Globus pallidus (tissue), 1 donor: ENCODE measurements around the gene MYL3.

Experiments
- DNase-seq: peaks from one replicate; pipeline ENCODE4 v3.0.0-alpha.2; 2015; ENCODE audit warnings: low spot score

MYL3 gene

DNA sequence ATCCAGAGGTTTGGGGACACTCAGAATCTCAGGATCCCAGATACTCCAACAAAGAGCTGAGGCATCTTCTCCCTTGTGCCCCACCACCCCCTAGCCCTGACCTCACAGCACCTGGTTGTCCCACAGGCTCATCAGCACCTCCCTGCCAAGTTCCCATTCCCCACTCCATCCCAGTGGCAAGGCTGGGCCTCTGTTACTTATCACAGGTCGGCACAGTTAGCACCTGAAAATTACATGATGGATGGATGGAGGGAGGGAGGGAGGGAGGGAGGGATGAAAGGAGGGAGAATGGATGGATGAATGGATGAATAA lies 12.8 kb downstream of the MYL3 start:
- DNase-seq, result no peak

- DNase-seq, result no peak
Measured at GRCh38 chr3:46849686-46850467, 13.4 kb downstream of the MYL3 start.

DNA sequence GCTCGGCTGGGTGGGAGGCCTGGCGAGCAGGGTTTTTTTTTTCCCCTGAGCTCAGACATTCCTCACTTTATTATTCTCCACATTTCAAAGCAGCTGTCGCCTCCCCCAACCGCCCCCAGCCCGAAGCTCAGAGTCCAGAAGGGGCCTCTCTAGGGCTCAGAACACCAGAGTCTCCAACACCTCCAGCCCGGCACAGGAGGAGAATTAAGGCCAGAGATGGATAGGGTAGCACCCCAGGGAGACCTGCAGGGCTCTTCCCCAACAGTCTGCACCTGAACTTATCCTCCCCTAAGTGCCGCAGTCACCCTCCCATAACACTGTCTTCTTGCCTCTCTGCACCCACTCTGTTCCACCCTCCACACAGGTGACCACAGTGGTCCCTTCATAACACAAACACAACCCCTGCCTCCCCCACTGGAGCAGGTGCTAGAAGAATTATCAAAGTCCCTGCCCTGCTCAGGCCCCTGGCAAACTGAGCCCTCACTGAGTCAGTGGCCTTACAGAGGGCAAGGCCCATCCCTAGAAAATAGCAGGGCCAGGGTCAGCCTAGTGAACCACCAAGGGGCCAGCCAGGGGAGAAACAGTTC lies 14.1 kb downstream of the MYL3 start:
- no peak for DNase-seq

DNA sequence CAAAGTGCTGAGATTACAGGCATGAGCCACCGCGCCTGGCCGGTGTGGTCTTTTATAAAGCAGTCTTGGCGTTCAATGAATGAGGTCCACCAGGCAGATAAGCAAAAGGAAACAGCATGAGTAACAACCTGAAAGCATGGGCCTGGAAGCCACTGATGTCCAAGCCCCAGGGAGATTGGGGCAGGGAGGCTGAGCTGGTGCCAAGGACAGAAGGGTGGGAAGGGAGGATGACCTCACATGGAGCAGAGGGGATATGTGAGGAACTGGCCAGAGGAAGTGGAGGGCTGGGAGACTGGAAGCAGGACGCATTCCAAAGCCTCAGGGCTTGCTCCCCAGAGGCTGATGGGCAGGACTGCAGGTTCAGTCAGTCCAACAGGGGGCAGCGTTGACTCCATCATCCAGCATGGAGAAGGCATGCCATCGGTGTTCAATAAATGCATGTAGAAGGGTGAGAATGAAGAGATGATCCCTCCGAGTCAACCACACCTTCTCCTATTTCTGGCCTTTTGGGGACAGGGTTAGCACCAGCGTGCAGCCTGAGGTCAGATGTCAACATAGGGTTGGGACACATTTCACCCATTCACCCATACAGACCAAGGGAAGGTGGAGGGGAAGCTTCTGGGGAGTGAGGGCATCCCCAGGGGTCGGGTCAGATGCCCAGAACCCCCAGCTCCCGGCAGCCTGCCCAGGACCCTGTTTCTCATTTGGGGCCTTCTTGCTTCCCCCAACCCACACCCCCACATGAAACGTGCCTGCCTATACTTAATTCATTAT lies 14.8 kb downstream of the MYL3 start:
- DNase-seq, result no peak

GRCh38 chr3:46847744-46848143 lies 15.5 kb downstream of the MYL3 start:
- no peak for DNase-seq

- no peak for DNase-seq
Measured at GRCh38 chr3:46846624-46847542, 16.4 kb downstream of the MYL3 start.

DNA sequence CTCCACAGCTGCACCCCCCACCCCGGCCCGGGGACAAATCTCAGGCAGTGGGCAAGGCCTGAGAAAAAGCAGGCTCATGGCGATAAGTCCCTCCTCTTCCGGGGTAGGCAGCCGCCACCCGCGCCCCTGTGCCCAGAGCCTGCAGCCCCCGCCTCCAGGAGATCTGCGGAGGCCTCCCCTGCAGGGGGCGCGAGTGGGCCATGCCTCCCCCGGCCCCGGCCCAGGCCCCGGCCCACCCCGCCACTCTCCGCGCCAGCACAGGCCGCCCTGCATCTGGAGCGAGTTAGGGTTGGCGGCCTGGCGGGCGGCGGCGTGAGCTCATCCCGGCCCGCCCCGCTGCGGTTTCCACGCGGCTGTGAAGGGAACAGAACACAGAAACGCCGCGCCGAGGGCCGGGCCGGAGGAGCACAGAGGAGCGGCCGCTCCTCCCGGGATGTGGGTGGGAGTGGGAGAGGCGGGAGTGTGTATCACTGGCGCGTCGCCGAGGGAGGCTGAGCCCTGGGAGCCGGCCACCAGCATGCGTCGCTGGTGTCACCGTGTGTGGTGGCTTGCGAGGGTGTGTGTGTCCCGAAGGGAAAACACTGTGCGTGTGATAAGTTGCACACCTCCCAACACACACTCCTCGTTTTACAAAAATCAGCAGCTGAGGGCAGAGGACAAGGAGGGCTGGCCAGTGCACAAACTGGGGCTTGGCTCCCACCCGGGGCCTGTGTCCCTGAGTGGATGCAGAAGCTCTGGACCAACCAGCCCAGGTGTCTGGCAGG lies 17.2 kb downstream of the MYL3 start:
- DNase-seq, result peak; percentile 70

- no peak for DNase-seq
Measured at GRCh38 chr3:46845397-46845859, 17.8 kb downstream of the MYL3 start.

DNA sequence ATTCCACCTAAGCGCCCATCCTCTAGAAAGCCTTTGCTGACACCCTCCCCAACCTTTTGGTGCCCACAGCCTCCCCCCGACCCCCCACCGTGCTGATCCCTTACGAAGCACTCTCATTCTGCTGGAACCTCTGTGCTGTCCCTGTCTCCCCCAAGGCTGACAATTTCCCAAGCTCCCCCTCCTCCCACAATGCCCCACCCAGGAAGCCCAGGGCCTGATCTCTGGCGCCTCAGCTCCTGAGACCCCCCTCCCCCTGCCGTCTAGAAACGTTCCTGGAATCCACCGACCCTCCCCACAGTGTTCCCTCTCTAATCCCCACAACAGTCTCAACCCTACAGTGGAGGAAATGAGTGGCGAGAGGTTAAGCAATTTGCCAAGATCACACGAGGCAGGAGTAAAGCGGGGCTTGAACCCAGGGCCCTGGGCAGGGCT lies 18.3 kb downstream of the MYL3 start:
- DNase-seq, result no peak

GRCh38 chr3:46844397-46844796 lies 18.8 kb downstream of the MYL3 start:
- DNase-seq, result no peak

DNA sequence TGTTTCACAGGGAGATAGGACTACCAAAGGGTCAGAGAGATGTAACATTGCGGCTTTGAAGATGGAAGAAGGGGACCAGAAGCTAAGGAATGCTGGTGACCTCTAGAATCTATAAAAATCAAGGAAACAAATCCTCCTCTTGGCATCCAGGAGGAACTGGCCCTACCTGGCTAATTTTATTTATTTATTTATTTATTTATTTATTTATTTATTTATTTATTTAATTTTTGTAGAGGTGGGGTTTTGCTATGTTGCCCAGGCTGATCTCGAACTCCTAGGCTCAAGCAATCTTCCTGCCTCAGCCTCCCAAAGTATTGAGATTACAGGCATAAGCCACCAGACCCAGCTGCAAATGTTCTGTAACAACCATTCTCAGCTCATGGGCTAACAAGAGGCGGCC lies 19.7 kb downstream of the MYL3 start:
- DNase-seq, result no peak

- DNase-seq, result no peak
Measured at GRCh38 chr3:46840491-46840890, 22.8 kb downstream of the MYL3 start.

DNA sequence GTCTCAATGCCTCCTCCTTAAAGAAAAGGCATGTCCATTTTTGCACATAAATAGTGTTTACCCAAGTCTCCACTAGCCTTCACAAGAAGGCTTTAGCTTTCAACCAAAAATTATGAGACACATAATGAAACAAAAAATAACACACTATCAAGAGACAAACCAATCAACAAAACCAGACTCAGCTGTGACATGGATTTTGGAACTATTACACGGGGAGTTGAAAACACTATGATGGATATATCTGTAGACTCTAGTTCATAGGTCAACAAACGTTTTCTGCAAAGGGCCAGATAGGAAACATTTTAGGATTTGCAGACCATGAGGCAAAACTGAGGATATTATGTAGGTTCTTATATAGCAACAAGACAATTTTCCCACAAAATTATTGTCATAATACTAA lies 24.9 kb downstream of the MYL3 start:
- no peak for DNase-seq

DNA sequence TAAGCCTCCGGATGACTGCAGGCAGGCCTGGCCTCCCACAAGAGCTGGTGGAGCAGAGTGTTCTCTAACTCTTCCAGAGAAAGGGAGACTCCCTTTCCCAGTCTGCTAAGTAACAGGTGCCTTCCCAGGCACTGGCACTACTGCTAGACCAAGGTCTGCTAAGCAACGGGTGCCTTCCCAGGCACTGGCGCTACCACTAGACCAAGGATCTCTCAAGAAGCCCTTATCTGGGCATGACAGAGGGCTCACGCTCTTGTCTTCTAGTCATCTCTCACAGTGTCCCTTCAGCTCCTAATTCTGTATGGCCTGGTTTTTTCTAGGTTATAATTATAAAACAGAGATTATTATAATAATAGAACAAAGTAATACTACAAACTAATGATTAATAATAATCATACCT lies 27.8 kb downstream of the MYL3 start:
- no peak for DNase-seq

- DNase-seq, result no peak
Measured at GRCh38 chr3:46835054-46835453, 28.2 kb downstream of the MYL3 start.

GRCh38 chr3:46833346-46834300 lies 29.6 kb downstream of the MYL3 start:
- no peak for DNase-seq

DNA sequence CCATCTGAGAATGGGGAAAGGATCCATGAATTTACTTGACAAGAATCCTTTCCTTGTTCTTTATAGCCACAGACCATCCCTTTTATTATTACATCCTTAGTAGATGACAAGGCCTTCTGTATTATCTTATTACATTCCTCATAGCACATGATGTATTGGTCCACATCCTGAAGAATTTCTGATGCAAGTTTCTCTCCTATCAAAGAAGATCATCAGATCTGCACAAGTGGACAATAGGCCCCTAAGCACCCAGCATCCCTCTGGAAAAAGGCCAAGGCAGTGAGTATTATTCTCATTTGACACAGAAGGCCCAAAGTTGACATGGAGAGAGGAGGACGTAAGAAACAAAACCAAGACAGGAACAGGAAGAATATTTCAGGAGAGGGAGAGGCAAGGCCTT lies 31.4 kb downstream of the MYL3 start:
- DNase-seq, result no peak

- DNase-seq, result no peak
Measured at GRCh38 chr3:46831316-46831715, 31.9 kb downstream of the MYL3 start.

DNA sequence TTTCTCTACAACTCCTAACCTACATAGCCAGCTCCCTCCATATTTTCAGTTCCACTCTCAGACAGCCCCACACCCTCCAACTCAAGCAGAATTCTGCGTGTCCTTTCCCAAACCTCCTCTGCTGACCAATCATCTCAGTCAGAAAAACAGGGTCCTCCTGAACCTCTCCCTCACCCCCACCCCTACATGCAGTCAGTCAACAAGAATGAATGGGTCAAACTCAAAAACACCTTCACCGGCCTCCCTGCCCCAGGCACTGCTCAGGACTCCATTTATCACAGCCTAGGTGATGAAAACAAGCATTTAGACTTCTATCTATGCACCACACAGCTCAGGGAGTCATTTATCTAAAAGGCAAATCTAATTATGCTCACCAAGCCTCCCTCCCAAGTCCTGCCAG lies 32.4 kb downstream of the MYL3 start:
- no peak for DNase-seq

DNA sequence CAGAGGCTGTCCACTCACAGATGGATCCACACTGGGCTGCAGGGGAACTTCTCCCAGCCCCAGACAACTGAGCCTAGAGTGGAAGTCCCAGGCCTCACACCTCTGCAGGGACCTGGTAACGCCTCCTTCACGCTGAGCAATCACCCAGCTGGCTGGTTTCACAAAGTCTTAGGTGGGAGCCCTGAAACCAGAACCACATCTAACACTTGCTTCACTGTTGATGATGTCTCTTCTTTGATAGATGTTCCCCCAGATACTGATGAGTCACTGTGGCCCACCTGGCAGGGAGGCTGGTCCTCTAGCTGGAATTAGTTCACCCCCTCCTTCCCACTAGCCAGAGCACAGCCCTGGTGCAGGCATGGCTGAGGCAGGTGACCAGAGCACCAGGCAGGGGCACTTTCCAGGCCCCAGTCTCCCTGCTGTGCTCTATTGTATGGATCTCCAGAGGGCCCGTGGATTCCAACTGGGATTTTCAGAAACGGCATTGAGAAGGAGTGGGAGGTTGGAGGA lies 33.5 kb downstream of the MYL3 start:
- DNase-seq, result no peak
